H1 (cell line): Measurements from ENCODE around the gene NOM1. TPM values are rescaled to one million over a fixed set of nuclear protein-coding genes. Genes with fewer than 3 reads are reported as not detected.

Experiments used
- BRCA1 ChIP-seq: IDR thresholded peaks from 2 replicates; pipeline ENCODE4 v1.6.1; 2012; ENCODE audit warnings: low read depth, low read length, improper control_type of control experiment
- JUND ChIP-seq: IDR thresholded peaks from 2 replicates; pipeline ENCODE4 v1.6.1; 2011; ENCODE audit warnings: mild to moderate bottlenecking, improper control_type of control experiment, low read length
- RNF2 ChIP-seq: fragments of 200-900, 300-1000 bp; sonication (generic); IDR thresholded peaks from 2 replicates; pipeline ENCODE4 v1.7.1; 2016; ENCODE audit warnings: borderline replicate concordance, low read depth, mild to moderate bottlenecking, antibody characterized with exemption, low read length; ENCODE audit not compliant: poor library complexity, severe bottlenecking; ENCODE audit errors: missing control alignments
- USF2 ChIP-seq: IDR thresholded peaks from 2 replicates; pipeline ENCODE4 v1.6.1; 2011; ENCODE audit warnings: low read length, improper control_type of control experiment
- YY1 ChIP-seq: IDR thresholded peaks from 2 replicates; pipeline ENCODE4 v1.6.1; 2011; ENCODE audit warnings: low read depth, mild to moderate bottlenecking, low read length
- polyA plus RNA-seq, 7 experiments: library from polyadenylated mRNA; depleted of rRNA in 3 of 7; stranded (reverse) in 5 of 7; unstranded in 2 of 7; fragments of >200 nt in 5 of 7; fragments of 200-250 nt in 2 of 7; gene quantifications; 1 replicate in 5 of 7; 2 replicates in 1 of 7; 4 replicates in 1 of 7; pipeline versions ENCODE4 v1.2.1 to v1.2.3, GENCODE V29; 2011 to 2013; ENCODE audit warnings: missing spikeins in 2 of 7, mixed read lengths in 2 of 7
- total RNA-seq: library from RNA; stranded (reverse); fragmentation: NEBNext Ultra II Directional; extraction: Animal tissue kit (Norgen Biotek cat#: 25700); gene quantifications from 2 replicates; pipeline ENCODE4 v1.2.1, GENCODE V29; 2021

NOM1 gene
- total and polyA plus RNA-seq, 2 of the 8 experiments (the other 6 are each of a cell fraction or from before 2014, with no cell fraction given) = 10.6 to 29.1 TPM

GRCh38 chr7:156966387-156966786, 16.9 kb downstream of the NOM1 start (continued):
- TF ChIP-seq USF2 = no peak
- TF ChIP-seq YY1 = no peak
- TF ChIP-seq BRCA1 = no peak
- no peak for TF ChIP-seq JUND
- no peak for TF ChIP-seq RNF2
